IMR-90 (cell line): ENCODE results near the gene GJC2. TPM values are rescaled to one million over a fixed set of nuclear protein-coding genes. Genes with fewer than 3 reads are reported as not detected.

Experiments used
- ATAC-seq: fragments of 200-7000 bp; cut with Tn5 transposase; 2 replicates; pipeline ENCODE4 v1.9.1; 2020; ENCODE audit warnings: low read depth, mild to moderate bottlenecking, moderate library complexity
- BruUV-seq: library from RNA; stranded (reverse); fragments of 400-500 nt; replicated peaks from 2 replicates; lab custom pipeline; 2021; lab: Mats Ljungman, UMichigan
- CTCF ChIA-PET: fragments of 300-600 bp; formaldehyde crosslinking; extraction: SDS; loops from one replicate; lab custom pipeline; 2021; ENCODE audit warnings: antibody characterized with exemption; lab: Yijun Ruan, JAX
- POLR2A ChIA-PET: fragments of 300-600 bp; sonication (Branson Sonifier 250); formaldehyde crosslinking; loops from one replicate; lab custom pipeline; 2022; ENCODE audit warnings: antibody characterized with exemption; ENCODE audit not compliant: unreplicated experiment; lab: Charles Lee
- DNase-seq: peaks from one replicate; pipeline ENCODE4 v3.0.0; 2013
- H2AFZ ChIP-seq: replicated peaks from 2 replicates; pipeline ENCODE3; 2013; ENCODE audit warnings: low read length, mild to moderate bottlenecking; ENCODE audit not compliant: poor library complexity
- H2AK5ac ChIP-seq: 2 replicates; pipeline ENCODE4 v1.6.1; 2013; ENCODE audit warnings: low read depth, low read length, inconsistent platforms
- H2AK9ac ChIP-seq: replicated peaks from 2 replicates; pipeline ENCODE3; 2013; ENCODE audit warnings: mild to moderate bottlenecking, low read depth, low read length, moderate library complexity; ENCODE audit not compliant: poor library complexity
- H2BK120ac ChIP-seq: 2 replicates; pipeline ENCODE4 v1.6.1; 2013; ENCODE audit warnings: low read depth, low read length, inconsistent platforms
- H2BK15ac ChIP-seq: 3 replicates; pipeline ENCODE4 v1.6.1; 2013; ENCODE audit warnings: low read depth, low read length, inconsistent platforms
- H2BK20ac ChIP-seq: 2 replicates; pipeline ENCODE4 v1.6.1; 2013; ENCODE audit warnings: low read depth, mild to moderate bottlenecking, inconsistent platforms, low read length, moderate library complexity
- H2BK5ac ChIP-seq: 2 replicates; pipeline ENCODE4 v1.6.1; 2013; ENCODE audit warnings: mild to moderate bottlenecking, low read depth, low read length, inconsistent platforms; ENCODE audit not compliant: poor library complexity, severe bottlenecking
- H3K14ac ChIP-seq: replicated peaks from 2 replicates; pipeline ENCODE4 v1.6.1; 2013; ENCODE audit warnings: low read depth, low read length, inconsistent platforms
- H3K18ac ChIP-seq: 2 replicates; pipeline ENCODE4 v1.6.1; 2013; ENCODE audit warnings: low read depth, low read length, control low read depth
- H3K23ac ChIP-seq: 2 replicates; pipeline ENCODE4 v1.6.1; 2013; ENCODE audit warnings: low read depth, low read length, inconsistent platforms
- H3K27ac ChIP-seq: 2 replicates; pipeline ENCODE4 v1.5.1; 2013; ENCODE audit warnings: mild to moderate bottlenecking, control low read depth, low read length; ENCODE audit not compliant: insufficient read depth
- H3K27me3 ChIP-seq: 2 replicates; pipeline ENCODE4 v1.6.1; 2013; ENCODE audit warnings: low read length; ENCODE audit not compliant: control insufficient read depth, insufficient read depth
- H3K36me3 ChIP-seq: 2 replicates; pipeline ENCODE4 v1.6.1; 2013; ENCODE audit warnings: low read length, mixed read lengths; ENCODE audit not compliant: control insufficient read depth, insufficient read depth
- H3K4ac ChIP-seq: 2 replicates; pipeline ENCODE4 v1.6.1; 2013; ENCODE audit warnings: low read depth, low read length, inconsistent platforms
- H3K4me1 ChIP-seq: 2 replicates; pipeline ENCODE4 v1.6.1; 2013; ENCODE audit warnings: low read length, mixed read lengths; ENCODE audit not compliant: control insufficient read depth, insufficient read depth
- H3K4me2 ChIP-seq: 2 replicates; pipeline ENCODE4 v1.6.1; 2013; ENCODE audit warnings: low read depth, mild to moderate bottlenecking, control low read depth, low read length, moderate library complexity
- H3K4me3 ChIP-seq: 2 replicates; pipeline ENCODE4 v1.5.1; 2013; ENCODE audit warnings: low read depth, mild to moderate bottlenecking, control low read depth, low read length, moderate library complexity; ENCODE audit not compliant: insufficient read depth
- H3K56ac ChIP-seq: 2 replicates; pipeline ENCODE4 v1.6.1; 2013; ENCODE audit warnings: low read length, inconsistent platforms; ENCODE audit not compliant: insufficient read depth; ENCODE audit errors: extremely low read depth
- H3K79me1 ChIP-seq, 2 experiments: 2 replicates each; pipeline ENCODE4 v1.6.1; 2013; ENCODE audit warnings: low read length in 2 of 2, inconsistent platforms in 1 of 2, low read depth in 1 of 2
- H3K9ac ChIP-seq: 2 replicates; pipeline ENCODE4 v1.6.1; 2013; ENCODE audit warnings: low read depth, low read length, control low read depth
- H3K9me1 ChIP-seq: 2 replicates; pipeline ENCODE4 v1.6.1; 2013; ENCODE audit warnings: low read length, inconsistent platforms; ENCODE audit not compliant: insufficient read depth
- H3K9me3 ChIP-seq: 2 replicates; pipeline ENCODE4 v1.6.1; 2013; ENCODE audit warnings: low read length; ENCODE audit not compliant: control insufficient read depth, insufficient read depth
- H4K20me1 ChIP-seq: 2 replicates; pipeline ENCODE4 v1.6.1; 2013; ENCODE audit warnings: low read length, inconsistent platforms; ENCODE audit not compliant: insufficient read depth
- H4K5ac ChIP-seq: 2 replicates; pipeline ENCODE4 v1.6.1; 2013; ENCODE audit warnings: mild to moderate bottlenecking, low read depth, low read length, control low read depth
- H4K8ac ChIP-seq, 2 experiments: 2 replicates each; pipeline ENCODE4 v1.6.1; 2013; ENCODE audit warnings: low read depth in 2 of 2, low read length in 2 of 2, control low read depth in 1 of 2, inconsistent platforms in 1 of 2
- H4K91ac ChIP-seq: 2 replicates; pipeline ENCODE4 v1.6.1; 2013; ENCODE audit warnings: low read depth, low read length, inconsistent platforms; ENCODE audit not compliant: insufficient read depth
- USF2 ChIP-seq: fragments of 150-350 bp; IDR thresholded peaks from 2 replicates; pipeline ENCODE4 v1.6.1; 2017; ENCODE audit warnings: mild to moderate bottlenecking, antibody characterized with exemption, low read length, low read depth
- WGBS, 2 experiments: methylation state at CpG; one replicate each; pipeline versions ENCODE4 v1.1.5 to v1.1.7; 2013; ENCODE audit warnings: missing lambda C conversion rate in 2 of 2; ENCODE audit not compliant: insufficient read length in 1 of 2; ENCODE audit errors: extremely low coverage in 2 of 2; 5-methylcytosine and 5-hydroxymethylcytosine counted together
- dilution Hi-C: fragments of 300-500 bp; cut with HindIII; formaldehyde crosslinking; loops from one replicate; pipeline ENCODE4 v1.14.3; 2018; ENCODE audit warnings: low sequenced_read_pairs; ENCODE audit not compliant: unreplicated experiment
- in situ Hi-C: fragments of 300-500 bp; cut with MboI; formaldehyde crosslinking; loops from 3 replicates; pipeline ENCODE4 v1.14.3; 2019; ENCODE audit warnings: low sequenced_read_pairs, inconsistent platforms, mixed read lengths
- intact Hi-C: fragments of 100-400 bp; cut with micrococcal nuclease; formaldehyde crosslinking; loops from 2 replicates; pipeline ENCODE4 v1.10.0; 2022
- polyA plus RNA-seq, 3 experiments: library from polyadenylated mRNA; depleted of rRNA; stranded (reverse); fragments of >200 nt; gene quantifications; 2 replicates each; pipeline ENCODE4 v1.2.3, GENCODE V29; 2012; ENCODE audit warnings: low replicate concordance in 1 of 3
- total RNA-seq: library from RNA; depleted of rRNA; stranded (reverse); fragments of >200 nt; gene quantifications from 2 replicates; pipeline ENCODE4 v1.2.3, GENCODE V29; 2012

Gene GJC2
- total and polyA plus RNA-seq, 2 of the 4 experiments (the other 2 are of a cell fraction), result 1.1 to 1.7 TPM

- no TSS peak for BruUV-seq
- Histone ChIP-seq H2BK20ac (no peak overlapping the region), H3K36me3 (no peaks in the 10 kb centered on the region), H2BK5ac (no peak overlapping the region), H3K9me1 (peaks cover 14% of the 10 kb centered on the region; the same call in 1 of the 2 replicates), H2BK15ac (no peak overlapping the region), H3K27ac (no peak overlapping the region), H3K14ac (no peak overlapping the region), H3K9me3 (no peaks in the 10 kb centered on the region), H4K8ac (no peak overlapping the region), H3K18ac (no peak overlapping the region), H2BK120ac (no peak overlapping the region), H3K9ac (no peak overlapping the region), H3K4me1 (peaks cover 12% of the 10 kb centered on the region), H3K79me1 (peaks cover 7 to 30% of the 10 kb centered on the region in 2 experiments; a peak in 3 of 4 replicates), H4K91ac (no peak overlapping the region), H3K4me3 (no peak overlapping the region), H3K4me2 (no peak overlapping the region), H2AK5ac (0 out of 2 replicates have a peak overlapping the region, but pooled peaks have one; percentile 30), H4K5ac (no peak overlapping the region), H3K4ac (no peak overlapping the region), H3K23ac (no peak overlapping the region), H3K56ac (no peak overlapping the region), H3K27me3 (no peaks in the 10 kb centered on the region), H2AFZ (no peak overlapping the region), H2AK9ac (peak overlapping the region; percentile 82), H4K20me1 (no peaks in the 10 kb centered on the region)
- CTCF ChIA-PET, result interaction anchor here (0.7 kb wide), 1 partner anchor 48 kb away, joined by 3 read pairs; no protein-coding TSS in a partner anchor
- ATAC-seq, result no peak
- 100% methylated on average over 1 of the region's 10 CpGs; no CpG with 5 or more reads in 1 of the 2 experiments for WGBS, 2 experiments
- in situ Hi-C loops (no loop called here), intact Hi-C loops (no loop called here), dilution Hi-C loops (no loop called here)
- POLR2A ChIA-PET, result no interaction called here
- TF ChIP-seq USF2, result no peak
- no peak for DNase-seq
Observed at GRCh38 chr1:228163776-228164519, 14.2 kb downstream of the GJC2 start.
